Smooth muscle cell (in vitro differentiated cells): ENCODE results near the gene CREB5. TPM values are rescaled to one million over a fixed set of nuclear protein-coding genes. Genes with fewer than 3 reads are reported as not detected.

Experiments used
- DNase-seq: peaks from one replicate; lab custom pipeline; 2025; ENCODE audit not compliant: unreplicated experiment; lab: John Stamatoyannopoulos, UW
- H2AFZ ChIP-seq: fragments of 200-600 bp; sonication (generic); 2 replicates; pipeline ENCODE4 v1.6.0; 2016; ENCODE audit warnings: antibody characterized with exemption, low read depth, mild to moderate bottlenecking
- H3F3A ChIP-seq: fragments of 200-600 bp; sonication (generic); 2 replicates; pipeline ENCODE4 v1.6.0; 2017; ENCODE audit warnings: antibody characterized with exemption, low read depth
- H3K27ac ChIP-seq: fragments of 200-600 bp; sonication (generic); 2 replicates; pipeline ENCODE4 v1.5.1; 2016; ENCODE audit warnings: low read depth, mild to moderate bottlenecking
- H3K27me3 ChIP-seq: fragments of 200-600 bp; sonication (generic); 2 replicates; pipeline ENCODE4 v1.6.1; 2016; ENCODE audit warnings: low read depth, mild to moderate bottlenecking
- H3K36me3 ChIP-seq: fragments of 200-600 bp; sonication (generic); 2 replicates; pipeline ENCODE4 v1.5.1; 2016; ENCODE audit warnings: low read depth
- H3K4me1 ChIP-seq: fragments of 200-600 bp; sonication (generic); 2 replicates; pipeline ENCODE4 v1.5.1; 2016; ENCODE audit warnings: low read depth
- H3K4me2 ChIP-seq: fragments of 200-600 bp; sonication (generic); 2 replicates; pipeline ENCODE4 v1.6.0; 2016; ENCODE audit warnings: mild to moderate bottlenecking
- H3K4me3 ChIP-seq: fragments of 200-600 bp; sonication (generic); 2 replicates; pipeline ENCODE4 v1.5.1; 2016; ENCODE audit warnings: mild to moderate bottlenecking
- H3K79me2 ChIP-seq: fragments of 200-600 bp; sonication (generic); 2 replicates; pipeline ENCODE4 v1.6.0; 2016; ENCODE audit warnings: low read depth, mild to moderate bottlenecking
- H3K9ac ChIP-seq: fragments of 200-600 bp; sonication (generic); 2 replicates; pipeline ENCODE4 v1.6.0; 2016; ENCODE audit warnings: low read depth
- H3K9me3 ChIP-seq: fragments of 200-600 bp; sonication (generic); replicated peaks from 2 replicates; pipeline ENCODE4 v1.5.1; 2016; ENCODE audit warnings: low read depth
- H4K20me1 ChIP-seq: fragments of 200-600 bp; sonication (generic); 2 replicates; pipeline ENCODE4 v1.6.0; 2016; ENCODE audit warnings: low read depth
- CTCF ChIP-seq: fragments of 200-600 bp; sonication (generic); IDR thresholded peaks from 2 replicates; pipeline ENCODE4 v1.5.1; 2017; ENCODE audit warnings: borderline replicate concordance, mild to moderate bottlenecking, antibody characterized with exemption; ENCODE audit not compliant: insufficient read depth, poor library complexity, severe bottlenecking
- WGBS: methylation state at CpG from one replicate; pipeline ENCODE4 v1.1.7; 2016; ENCODE audit warnings: low lambda C conversion rate; 5-methylcytosine and 5-hydroxymethylcytosine counted together
- polyA plus RNA-seq: library from polyadenylated mRNA; unstranded; fragments of >200 nt; fragmentation: Nextera tagmentation; extraction: Ambion mirVana; gene quantifications from 2 replicates; pipeline ENCODE4 v1.2.1, GENCODE V29; 2016
- total RNA-seq: library from RNA; depleted of rRNA; stranded (reverse); fragments of >200 nt; gene quantifications from 2 replicates; pipeline ENCODE4 v1.2.3, GENCODE V29; 2014

The CREB5 gene
- total and polyA plus RNA-seq, 2 experiments from 2014 or later = 6.2 to 18.2 TPM

- Histone ChIP-seq H4K20me1 (no peaks in the 10 kb centered on the region), H3K9me3 (no peaks in the 10 kb centered on the region), H3K4me2 (no peak overlapping the region), H2AFZ (no peak overlapping the region), H3F3A (no peaks in the 10 kb centered on the region), H3K9ac (no peak overlapping the region), H3K4me1 (no peaks in the 10 kb centered on the region), H3K4me3 (no peak overlapping the region), H3K79me2 (no peaks in the 10 kb centered on the region), H3K27ac (no peak overlapping the region), H3K36me3 (no peaks in the 10 kb centered on the region), H3K27me3 (no peaks in the 10 kb centered on the region)
- 51% methylated on average over 6 of the region's 6 CpGs for WGBS
- TF ChIP-seq CTCF = no peak
- DNase-seq = no peak
These were observed 200.9 kb downstream of the CREB5 start for GRCh38 chr7:28613262-28613661.

GRCh38 chr7:28615091-28615490, 202.8 kb downstream of the CREB5 start:
- H3K4me3 ChIP-seq = no peak overlapping the region
- no peaks in the 10 kb centered on the region for H3K27me3 ChIP-seq
- H3K4me2 ChIP-seq = no peak overlapping the region
- no peaks in the 10 kb centered on the region for H3F3A ChIP-seq
- H3K79me2 ChIP-seq = no peaks in the 10 kb centered on the region
- H2AFZ ChIP-seq = no peak overlapping the region
- H3K27ac ChIP-seq = no peak overlapping the region
- H3K9ac ChIP-seq = no peak overlapping the region
- no peak for DNase-seq
- H3K9me3 ChIP-seq = no peaks in the 10 kb centered on the region
- no peaks in the 10 kb centered on the region for H3K36me3 ChIP-seq
- 81% methylated on average over 4 of the region's 4 CpGs for WGBS
- no peak for TF ChIP-seq CTCF
- H4K20me1 ChIP-seq = no peaks in the 10 kb centered on the region
- H3K4me1 ChIP-seq = no peaks in the 10 kb centered on the region

GRCh38 chr7:28617308-28617880, 205.1 kb downstream of the CREB5 start:
- Histone ChIP-seq H3K9ac (no peak overlapping the region), H3K27ac (no peak overlapping the region), H2AFZ (no peak overlapping the region), H3F3A (no peaks in the 10 kb centered on the region), H3K36me3 (no peaks in the 10 kb centered on the region), H3K4me2 (no peak overlapping the region), H3K79me2 (no peaks in the 10 kb centered on the region), H4K20me1 (no peaks in the 10 kb centered on the region), H3K4me3 (no peak overlapping the region), H3K27me3 (no peaks in the 10 kb centered on the region), H3K9me3 (no peaks in the 10 kb centered on the region), H3K4me1 (no peaks in the 10 kb centered on the region)
- TF ChIP-seq CTCF = no peak
- DNase-seq = no peak
- 100% methylated on average over 2 of the region's 2 CpGs for WGBS

GRCh38 chr7:28618383-28618782, 206.1 kb downstream of the CREB5 start:
- H2AFZ ChIP-seq = no peak overlapping the region
- H3K4me1 ChIP-seq = no peaks in the 10 kb centered on the region
- TF ChIP-seq CTCF = no peak
- H3K79me2 ChIP-seq = no peaks in the 10 kb centered on the region
- H3K27ac ChIP-seq = no peak overlapping the region
- DNase-seq = no peak
- H3K9ac ChIP-seq = no peak overlapping the region
- 54% methylated on average over 3 of the region's 3 CpGs for WGBS
- H4K20me1 ChIP-seq = no peaks in the 10 kb centered on the region
- H3K27me3 ChIP-seq = no peaks in the 10 kb centered on the region
- H3K4me2 ChIP-seq = no peak overlapping the region
- H3F3A ChIP-seq = no peaks in the 10 kb centered on the region
- no peaks in the 10 kb centered on the region for H3K36me3 ChIP-seq
- no peak overlapping the region for H3K4me3 ChIP-seq
- H3K9me3 ChIP-seq = no peaks in the 10 kb centered on the region
